OCI-LY3 (cell line): ENCODE results near the gene CST9L.

Experiments
- CTCF ChIP-seq: fragments of 200-600, 300-600 bp; sonication (generic); IDR thresholded peaks from 2 replicates; pipeline ENCODE4 v1.5.1; 2014; ENCODE audit warnings: antibody characterized with exemption, low read length, low read depth
- EZH2phosphoT487 ChIP-seq: fragments of 200-600 bp; shearing (Covaris generic); IDR thresholded peaks from 2 replicates; pipeline ENCODE4 v1.6.1; 2018; ENCODE audit warnings: antibody characterized with exemption, mixed run types, low read depth

DNA sequence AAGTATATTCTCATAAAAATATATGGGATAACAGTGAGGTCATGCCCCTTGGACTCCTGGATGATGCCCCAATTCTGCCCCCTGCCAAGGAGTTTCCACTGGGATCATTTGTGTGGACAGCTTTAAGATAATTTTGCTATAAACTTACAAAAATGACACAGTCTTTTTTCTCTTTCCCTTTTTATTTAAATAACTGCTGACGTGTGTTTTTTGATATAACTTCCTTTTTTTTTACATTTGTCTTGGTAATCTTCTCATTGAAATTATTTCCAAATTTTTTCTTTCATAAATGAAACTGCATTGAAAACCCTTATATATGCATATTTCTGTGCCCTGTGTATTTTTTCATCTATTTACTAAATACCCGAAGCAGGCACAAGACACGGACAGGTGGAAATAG lies 31.3 kb downstream of the CST9L start:
- TF ChIP-seq CTCF (no peak), EZH2phosphoT487 (no peak)
